ENCODE measurements around the gene SDHC. TPM values are rescaled to one million over a fixed set of nuclear protein-coding genes. Genes with fewer than 3 reads are reported as not detected.

SDHC gene
- total RNA-seq, 1 experiment from 2014 or later: 221 TPM

DNA sequence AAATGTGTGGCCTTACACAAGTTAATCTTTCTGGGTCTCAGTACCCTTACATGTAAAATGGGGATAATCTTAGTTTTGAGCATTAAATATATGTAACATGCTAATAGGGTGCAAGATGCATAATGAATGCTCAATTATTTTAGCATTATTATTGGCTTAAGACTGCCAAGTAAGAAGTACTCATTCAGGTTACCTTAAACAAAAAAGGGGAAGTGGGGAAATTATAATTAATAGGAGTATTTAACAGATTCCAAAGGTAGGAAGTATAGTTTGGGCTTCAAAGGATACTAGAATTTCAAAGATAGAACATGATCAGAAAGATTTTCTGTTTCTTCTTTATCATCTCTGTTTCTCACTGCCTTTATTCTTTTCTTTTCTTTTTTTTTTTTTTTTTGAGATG lies 59.3 kb downstream of the SDHC start:
- POLR2A ChIA-PET: interaction anchor here (0.6 kb wide), 1 partner anchor 167 kb away, joined by 10 read pairs; no protein-coding TSS in a partner anchor
- DNase-seq (ENCODE audit: low read depth, low spot score): no peak
- TF ChIP-seq, protein P1, sequence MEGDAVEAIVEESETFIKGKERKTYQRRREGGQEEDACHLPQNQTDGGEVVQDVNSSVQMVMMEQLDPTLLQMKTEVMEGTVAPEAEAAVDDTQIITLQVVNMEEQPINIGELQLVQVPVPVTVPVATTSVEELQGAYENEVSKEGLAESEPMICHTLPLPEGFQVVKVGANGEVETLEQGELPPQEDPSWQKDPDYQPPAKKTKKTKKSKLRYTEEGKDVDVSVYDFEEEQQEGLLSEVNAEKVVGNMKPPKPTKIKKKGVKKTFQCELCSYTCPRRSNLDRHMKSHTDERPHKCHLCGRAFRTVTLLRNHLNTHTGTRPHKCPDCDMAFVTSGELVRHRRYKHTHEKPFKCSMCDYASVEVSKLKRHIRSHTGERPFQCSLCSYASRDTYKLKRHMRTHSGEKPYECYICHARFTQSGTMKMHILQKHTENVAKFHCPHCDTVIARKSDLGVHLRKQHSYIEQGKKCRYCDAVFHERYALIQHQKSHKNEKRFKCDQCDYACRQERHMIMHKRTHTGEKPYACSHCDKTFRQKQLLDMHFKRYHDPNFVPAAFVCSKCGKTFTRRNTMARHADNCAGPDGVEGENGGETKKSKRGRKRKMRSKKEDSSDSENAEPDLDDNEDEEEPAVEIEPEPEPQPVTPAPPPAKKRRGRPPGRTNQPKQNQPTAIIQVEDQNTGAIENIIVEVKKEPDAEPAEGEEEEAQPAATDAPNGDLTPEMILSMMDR (IDR thresholded peaks at IDR 0.05): no peak
- TF ChIP-seq TCF7L2 (IDR thresholded peaks at IDR 0.05; ENCODE audit: low read depth, low read length) (no peak), SIN3A (IDR thresholded peaks at IDR 0.05; ENCODE audit: borderline replicate concordance, insufficient read depth, low read depth, low read length) (no peak), POLR2AphosphoS5 (IDR thresholded peaks at IDR 0.05; ENCODE audit: low read depth, low read length) (no peak)
- TF ChIP-seq, protein P2, sequence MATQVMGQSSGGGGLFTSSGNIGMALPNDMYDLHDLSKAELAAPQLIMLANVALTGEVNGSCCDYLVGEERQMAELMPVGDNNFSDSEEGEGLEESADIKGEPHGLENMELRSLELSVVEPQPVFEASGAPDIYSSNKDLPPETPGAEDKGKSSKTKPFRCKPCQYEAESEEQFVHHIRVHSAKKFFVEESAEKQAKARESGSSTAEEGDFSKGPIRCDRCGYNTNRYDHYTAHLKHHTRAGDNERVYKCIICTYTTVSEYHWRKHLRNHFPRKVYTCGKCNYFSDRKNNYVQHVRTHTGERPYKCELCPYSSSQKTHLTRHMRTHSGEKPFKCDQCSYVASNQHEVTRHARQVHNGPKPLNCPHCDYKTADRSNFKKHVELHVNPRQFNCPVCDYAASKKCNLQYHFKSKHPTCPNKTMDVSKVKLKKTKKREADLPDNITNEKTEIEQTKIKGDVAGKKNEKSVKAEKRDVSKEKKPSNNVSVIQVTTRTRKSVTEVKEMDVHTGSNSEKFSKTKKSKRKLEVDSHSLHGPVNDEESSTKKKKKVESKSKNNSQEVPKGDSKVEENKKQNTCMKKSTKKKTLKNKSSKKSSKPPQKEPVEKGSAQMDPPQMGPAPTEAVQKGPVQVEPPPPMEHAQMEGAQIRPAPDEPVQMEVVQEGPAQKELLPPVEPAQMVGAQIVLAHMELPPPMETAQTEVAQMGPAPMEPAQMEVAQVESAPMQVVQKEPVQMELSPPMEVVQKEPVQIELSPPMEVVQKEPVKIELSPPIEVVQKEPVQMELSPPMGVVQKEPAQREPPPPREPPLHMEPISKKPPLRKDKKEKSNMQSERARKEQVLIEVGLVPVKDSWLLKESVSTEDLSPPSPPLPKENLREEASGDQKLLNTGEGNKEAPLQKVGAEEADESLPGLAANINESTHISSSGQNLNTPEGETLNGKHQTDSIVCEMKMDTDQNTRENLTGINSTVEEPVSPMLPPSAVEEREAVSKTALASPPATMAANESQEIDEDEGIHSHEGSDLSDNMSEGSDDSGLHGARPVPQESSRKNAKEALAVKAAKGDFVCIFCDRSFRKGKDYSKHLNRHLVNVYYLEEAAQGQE (IDR thresholded peaks at IDR 0.05; ENCODE audit: insufficient read depth in 1 of 2, low read depth in 2 of 2, low read length in 1 of 2): no peak
- in situ Hi-C loops (cut with HindIII; ENCODE audit: low pct_unique_long_range_greater_than_20kb, low sequenced_read_pairs): no loop called here
- Histone ChIP-seq H3K9me3 (ENCODE audit: control insufficient read depth, insufficient read depth, low read depth, low read length) (no peaks in the 10 kb centered on the region), H3K27ac (ENCODE audit: low read length) (no peak overlapping the region), H3K27me3 (ENCODE audit: control insufficient read depth, insufficient read depth, low read length) (no peaks in the 10 kb centered on the region), H3K4me1 (ENCODE audit: control insufficient read depth, insufficient read depth, low read length) (no peaks in the 10 kb centered on the region), H3K4me3 (ENCODE audit: low read depth in 2 of 2, low read length in 2 of 2) (no peak overlapping the region), H3K36me3 (ENCODE audit: control insufficient read depth, insufficient read depth, low read length) (no peaks in the 10 kb centered on the region)
- CTCF ChIA-PET: interaction anchor here (1.4 kb wide), 1 partner anchor 180 kb away, joined by 8 read pairs; no protein-coding TSS in a partner anchor
- BruUV-seq (replicated peaks): no TSS peak
- intact Hi-C loops (cut with micrococcal nuclease; ENCODE audit: unreplicated experiment): loop anchor here (5.0 kb wide), 2 partner anchors 146 to 181 kb away; partner anchors contain the start of gene TOMM40L
- no peak for ATAC-seq

DNA sequence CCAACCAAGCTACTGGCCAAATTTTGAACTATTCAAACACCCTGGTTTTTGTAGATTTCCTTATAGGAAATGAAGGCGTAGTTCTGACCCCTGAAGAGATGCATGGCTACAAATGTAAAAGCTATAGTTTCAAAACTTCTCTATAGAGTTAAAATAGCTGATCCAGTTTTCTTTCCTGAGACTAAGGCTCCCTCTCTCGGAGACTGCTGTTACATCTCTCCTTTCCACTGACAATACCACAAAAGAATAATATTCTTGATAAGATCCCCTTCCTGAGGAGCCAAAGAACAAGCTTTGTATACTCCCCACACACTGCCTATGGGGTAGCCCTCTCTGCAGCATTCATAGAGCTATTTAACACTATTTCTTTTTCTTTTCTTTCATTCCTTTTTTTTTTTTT lies 60.2 kb downstream of the SDHC start:
- POLR2A ChIA-PET: interaction anchor here (0.6 kb wide), 2 partner anchors 11 to 168 kb away, joined by 4 to 10 read pairs; no protein-coding TSS in a partner anchor
- intact Hi-C loops (cut with micrococcal nuclease; ENCODE audit: unreplicated experiment) (loop anchor here (5.0 kb wide), 2 partner anchors 147 to 182 kb away; partner anchors contain the start of gene TOMM40L), in situ Hi-C loops (cut with HindIII; ENCODE audit: low pct_unique_long_range_greater_than_20kb, low sequenced_read_pairs) (no loop called here)
- TF ChIP-seq POLR2AphosphoS5 (IDR thresholded peaks at IDR 0.05; ENCODE audit: low read depth, low read length) (no peak), TCF7L2 (IDR thresholded peaks at IDR 0.05; ENCODE audit: low read depth, low read length) (no peak), SIN3A (IDR thresholded peaks at IDR 0.05; ENCODE audit: borderline replicate concordance, insufficient read depth, low read depth, low read length) (no peak)
- TF ChIP-seq, protein P1 (IDR thresholded peaks at IDR 0.05): peak; percentile 70; the same call in 1 of the 2 replicates
- Histone ChIP-seq H3K27me3 (ENCODE audit: control insufficient read depth, insufficient read depth, low read length) (no peaks in the 10 kb centered on the region), H3K4me1 (ENCODE audit: control insufficient read depth, insufficient read depth, low read length) (no peaks in the 10 kb centered on the region), H3K9me3 (ENCODE audit: control insufficient read depth, insufficient read depth, low read depth, low read length) (no peaks in the 10 kb centered on the region), H3K4me3 (ENCODE audit: low read depth in 2 of 2, low read length in 2 of 2) (no peak overlapping the region), H3K27ac (ENCODE audit: low read length) (no peak overlapping the region), H3K36me3 (ENCODE audit: control insufficient read depth, insufficient read depth, low read length) (no peaks in the 10 kb centered on the region)
- BruUV-seq (replicated peaks): no TSS peak
- DNase-seq (ENCODE audit: low read depth, low spot score) (no peak), ATAC-seq (peak; percentile 82)
- CTCF ChIA-PET: interaction anchor here (0.5 to 1.5 kb wide), 9 partner anchors 43 to 208 kb away, joined by 3 to 30 read pairs (median 3); partner anchors contain the start of genes PPOX and TOMM40L
